ENCODE data around the gene CDKN2C. TPM values are rescaled to one million over a fixed set of nuclear protein-coding genes. Genes with fewer than 3 reads are reported as not detected.

CDKN2C gene
- total RNA-seq, 2 donors from 2014 or later: 8.1 to 21.4 TPM

GRCh38 chr1:50971748-50972305 is 1.8 kb downstream of the CDKN2C start:
- H3K36me3 ChIP-seq: no peaks in the 10 kb centered on the region
- H3K9ac ChIP-seq (ENCODE audit: low read depth in 2 of 2, low read length in 2 of 2): no peak overlapping the region
- intact Hi-C loops (cut with DNase I): no loop called here
- H3K27ac ChIP-seq: no peak overlapping the region
- no peak for DNase-seq
- H3K9me3 ChIP-seq: no peaks in the 10 kb centered on the region
- no peak overlapping the region for H3K4me3 ChIP-seq
- H3K27me3 ChIP-seq: no peaks in the 10 kb centered on the region
- no peaks in the 10 kb centered on the region for H3K4me1 ChIP-seq
- TF ChIP-seq CTCF (IDR thresholded peaks at IDR 0.05): no peak

GRCh38 chr1:50972766-50973165 is 2.7 kb downstream of the CDKN2C start:
- intact Hi-C loops (cut with DNase I): no loop called here
- no peak for DNase-seq
- no peak for TF ChIP-seq CTCF (IDR thresholded peaks at IDR 0.05)
- Histone ChIP-seq H3K27me3 (no peaks in the 10 kb centered on the region), H3K4me3 (no peak overlapping the region), H3K27ac (no peak overlapping the region), H3K36me3 (no peaks in the 10 kb centered on the region), H3K9ac (ENCODE audit: low read depth in 2 of 2, low read length in 2 of 2) (no peak overlapping the region), H3K4me1 (no peaks in the 10 kb centered on the region), H3K9me3 (no peaks in the 10 kb centered on the region)

GRCh38 chr1:50973255-50973654 is 3.2 kb downstream of the CDKN2C start:
- intact Hi-C loops (cut with DNase I): no loop called here
- no peaks in the 10 kb centered on the region for H3K9me3 ChIP-seq
- H3K36me3 ChIP-seq: no peaks in the 10 kb centered on the region
- no peaks in the 10 kb centered on the region for H3K4me1 ChIP-seq
- no peak overlapping the region for H3K9ac ChIP-seq (ENCODE audit: low read depth in 2 of 2, low read length in 2 of 2)
- no peak overlapping the region for H3K4me3 ChIP-seq
- no peaks in the 10 kb centered on the region for H3K27me3 ChIP-seq
- no peak for TF ChIP-seq CTCF (IDR thresholded peaks at IDR 0.05)
- H3K27ac ChIP-seq: no peak overlapping the region
- no peak for DNase-seq

GRCh38 chr1:50973875-50974617 is 4.0 kb downstream of the CDKN2C start:
- Histone ChIP-seq H3K36me3 (no peaks in the 10 kb centered on the region), H3K9me3 (no peaks in the 10 kb centered on the region), H3K27ac (no peak overlapping the region), H3K4me1 (no peaks in the 10 kb centered on the region), H3K4me3 (no peak overlapping the region), H3K27me3 (no peaks in the 10 kb centered on the region), H3K9ac (ENCODE audit: low read depth in 2 of 2, low read length in 2 of 2) (no peak overlapping the region)
- no peak for DNase-seq
- intact Hi-C loops (cut with DNase I): no loop called here
- no peak for TF ChIP-seq CTCF (IDR thresholded peaks at IDR 0.05)

GRCh38 chr1:50974618-50974935 is 4.5 kb downstream of the CDKN2C start:
- Histone ChIP-seq H3K36me3 (no peaks in the 10 kb centered on the region), H3K27ac (no peak overlapping the region), H3K9ac (ENCODE audit: low read depth in 2 of 2, low read length in 2 of 2) (no peak overlapping the region), H3K9me3 (no peaks in the 10 kb centered on the region), H3K4me1 (no peaks in the 10 kb centered on the region), H3K4me3 (no peak overlapping the region), H3K27me3 (no peaks in the 10 kb centered on the region)
- intact Hi-C loops (cut with DNase I): no loop called here
- DNase-seq: no peak
- no peak for TF ChIP-seq CTCF (IDR thresholded peaks at IDR 0.05)
